NOMO-1 (cell line): ENCODE data around the gene ADRA2C.

Experiments used
- DNase-seq, 2 experiments: peaks; one replicate each; lab custom pipeline; 2025; ENCODE audit not compliant: unreplicated experiment in 2 of 2; lab: John Stamatoyannopoulos, UW

The ADRA2C gene

DNA sequence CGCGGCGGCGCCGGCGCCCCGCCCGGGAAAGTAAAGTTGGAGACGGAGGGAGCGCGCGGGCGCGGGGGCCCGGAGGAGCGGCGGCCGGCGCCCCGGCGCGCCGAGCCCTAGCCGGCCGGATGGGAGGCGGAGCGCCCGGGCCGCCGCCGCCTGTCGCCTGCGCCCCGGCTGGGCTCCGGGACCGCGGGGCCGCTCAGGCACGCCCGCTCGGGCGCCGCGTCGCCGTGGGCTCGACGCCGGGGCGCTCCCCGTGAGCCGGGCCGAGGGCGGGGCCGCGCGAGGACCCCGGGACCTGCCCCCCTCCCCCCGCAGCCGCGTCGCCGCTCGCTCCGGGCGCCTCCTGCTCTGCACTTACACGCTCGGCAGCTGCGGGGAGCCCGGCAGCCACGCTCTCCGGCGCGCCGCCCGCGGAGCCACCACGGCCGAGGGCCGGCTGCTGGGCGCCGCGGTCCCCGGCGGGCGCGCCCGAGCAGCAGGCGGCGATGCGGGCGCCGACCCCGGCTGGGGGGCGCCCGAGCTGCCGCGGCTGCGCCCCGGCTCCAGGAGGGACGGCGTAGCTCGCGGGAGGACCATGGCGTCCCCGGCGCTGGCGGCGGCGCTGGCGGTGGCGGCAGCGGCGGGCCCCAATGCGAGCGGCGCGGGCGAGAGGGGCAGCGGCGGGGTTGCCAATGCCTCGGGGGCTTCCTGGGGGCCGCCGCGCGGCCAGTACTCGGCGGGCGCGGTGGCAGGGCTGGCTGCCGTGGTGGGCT lies at the start of gene ADRA2C:
TSS of gene ADRA2C (plus strand) at position 350 of the 749 bp plus-strand sequence. CDS start at position 572, 222 bp downstream.
- DNase-seq = peak; percentile 10 to 49

DNA sequence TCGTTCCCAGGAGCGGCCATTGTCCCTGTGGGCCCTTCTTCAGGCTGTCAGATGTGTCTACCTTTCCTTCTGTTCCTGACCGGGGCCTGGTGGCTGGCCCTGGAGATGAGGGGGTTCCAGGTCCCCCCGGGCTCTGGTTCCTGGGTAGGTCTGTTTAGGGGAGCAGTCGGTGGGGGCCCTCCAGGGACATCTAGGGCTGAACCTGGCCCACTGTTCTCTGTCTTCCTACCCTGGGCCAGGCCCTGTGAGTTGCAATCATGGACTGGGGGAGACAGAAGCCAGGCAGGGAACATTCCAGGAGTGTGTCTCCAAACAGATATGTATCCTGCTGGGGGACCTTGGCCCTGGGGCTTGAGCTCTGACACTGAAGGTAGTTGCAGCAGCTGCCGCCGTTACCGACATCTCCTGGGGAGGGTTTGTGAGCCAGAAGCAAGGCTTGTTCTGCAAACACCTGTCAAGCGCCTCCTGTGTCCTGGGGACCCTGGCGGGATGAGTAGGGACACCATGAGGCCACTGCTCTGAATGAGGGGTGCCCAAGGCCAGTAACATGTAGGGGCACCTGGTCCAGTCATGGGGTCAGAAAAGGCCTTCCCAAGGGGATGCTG lies 49.5 kb upstream of the ADRA2C start:
- DNase-seq = no peak

DNA sequence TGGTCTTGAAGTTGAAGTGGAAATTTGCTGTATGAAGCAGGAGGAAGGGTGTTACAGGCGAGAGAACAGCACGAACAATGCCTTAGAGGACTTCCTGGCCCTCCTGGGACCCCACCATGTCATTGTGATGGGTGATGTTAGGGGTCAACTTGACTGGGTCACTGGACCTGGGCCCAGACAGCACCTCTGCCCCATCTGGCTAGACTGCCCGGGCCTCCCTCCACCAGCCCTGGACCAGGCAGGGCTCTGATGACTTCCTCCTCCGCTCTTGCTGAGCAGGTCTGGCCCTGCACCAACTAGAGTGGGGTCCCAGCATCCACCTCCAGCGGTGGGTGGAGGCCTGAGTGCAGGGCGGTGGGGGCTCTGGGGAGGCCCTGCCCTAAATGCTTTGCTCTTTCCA lies 48.9 kb upstream of the ADRA2C start:
- no peak for DNase-seq

- DNase-seq = no peak
These were observed 47.7 kb upstream of the ADRA2C start for GRCh38 chr4:3718462-3718861.

- DNase-seq = no peak
These were observed 47.0 kb upstream of the ADRA2C start for GRCh38 chr4:3719191-3719590.

GRCh38 chr4:3719836-3720235 lies 46.3 kb upstream of the ADRA2C start:
- no peak for DNase-seq

GRCh38 chr4:3720466-3720865 lies 45.7 kb upstream of the ADRA2C start:
- no peak for DNase-seq

DNA sequence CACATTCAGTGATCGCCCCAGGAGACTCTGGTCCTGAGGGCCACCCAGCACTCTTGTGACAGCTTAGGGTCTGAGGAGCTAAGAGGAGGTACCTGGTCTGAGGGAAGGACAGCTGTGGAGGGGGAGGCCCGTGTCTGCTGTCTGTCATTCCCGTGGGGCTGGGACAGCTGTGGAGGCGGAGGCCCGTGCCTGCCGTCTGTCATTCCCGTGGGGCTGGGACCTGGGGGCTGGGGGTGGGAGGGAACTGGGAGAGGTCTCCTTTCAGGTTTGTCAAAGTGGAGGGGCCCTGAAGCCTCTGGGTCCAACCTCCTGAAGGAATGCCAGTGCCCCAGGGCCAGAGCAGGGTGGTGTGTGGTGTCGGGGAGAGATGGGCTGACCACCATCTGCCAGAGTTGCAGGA lies 45.0 kb upstream of the ADRA2C start:
- no peak for DNase-seq

- no peak for DNase-seq
These were observed 44.6 kb upstream of the ADRA2C start for GRCh38 chr4:3721627-3722026.

DNA sequence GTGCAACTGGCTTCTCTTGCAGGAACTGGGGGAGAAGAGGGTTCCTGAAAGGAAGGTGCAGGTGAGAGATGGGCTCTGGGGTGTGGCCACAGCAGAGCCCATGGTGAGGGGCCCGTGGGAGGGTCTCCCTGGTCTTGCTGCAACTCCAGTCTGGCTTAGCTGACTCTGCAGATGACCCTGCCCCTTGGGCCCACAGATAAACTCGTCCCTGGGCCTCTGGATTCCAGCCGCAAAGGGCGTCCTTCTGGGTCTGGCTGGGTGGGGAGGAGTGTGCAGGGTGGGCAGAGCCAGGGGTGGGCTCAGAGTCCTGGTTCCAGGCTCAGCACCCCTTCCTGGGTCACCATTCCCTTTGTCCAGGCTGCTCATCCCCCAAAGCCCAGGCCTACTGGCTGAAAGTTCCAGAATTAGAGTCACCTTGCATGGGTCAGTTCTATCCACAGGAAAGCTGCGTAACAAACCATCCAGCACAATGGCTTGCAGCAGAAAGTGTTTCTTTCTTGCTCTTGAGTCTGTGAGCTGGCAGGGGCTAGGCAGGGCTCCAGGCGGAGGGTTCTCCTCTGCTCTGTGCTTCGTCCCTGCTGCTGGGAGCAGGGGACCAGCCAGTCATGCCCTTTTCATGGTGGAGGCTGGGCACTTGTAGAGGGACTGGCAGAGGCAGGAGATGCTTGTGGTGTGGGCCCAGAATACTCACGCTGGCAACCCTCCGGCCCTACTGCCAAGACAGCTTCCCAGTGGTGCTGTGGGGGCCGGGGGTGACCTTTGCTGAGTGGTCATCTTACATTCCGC lies 43.5 kb upstream of the ADRA2C start:
- no peak for DNase-seq

DNA sequence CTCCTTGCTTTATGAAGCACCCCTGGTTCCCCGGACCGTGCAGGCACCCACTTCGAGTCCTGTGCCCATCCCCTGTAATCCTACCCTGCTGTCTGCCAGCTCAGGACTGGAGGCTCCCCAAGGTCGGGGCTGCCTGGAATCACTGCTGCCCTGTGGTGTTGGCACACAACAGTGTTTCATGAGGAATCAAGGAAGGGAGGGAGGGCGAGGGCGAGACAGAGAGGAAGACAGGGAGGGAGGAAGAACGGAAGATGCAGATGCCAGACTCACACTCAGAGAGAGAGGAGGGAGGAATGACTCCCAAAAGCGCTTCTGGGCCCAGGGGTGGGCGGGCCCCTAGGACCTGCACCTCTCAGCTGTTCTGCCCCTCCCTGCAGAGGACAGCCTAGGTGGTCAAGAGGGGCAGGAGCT lies 42.9 kb upstream of the ADRA2C start:
- DNase-seq = no peak

GRCh38 chr4:3724319-3725231 lies 41.6 kb upstream of the ADRA2C start:
- DNase-seq = peak; percentile 27 to 50

DNA sequence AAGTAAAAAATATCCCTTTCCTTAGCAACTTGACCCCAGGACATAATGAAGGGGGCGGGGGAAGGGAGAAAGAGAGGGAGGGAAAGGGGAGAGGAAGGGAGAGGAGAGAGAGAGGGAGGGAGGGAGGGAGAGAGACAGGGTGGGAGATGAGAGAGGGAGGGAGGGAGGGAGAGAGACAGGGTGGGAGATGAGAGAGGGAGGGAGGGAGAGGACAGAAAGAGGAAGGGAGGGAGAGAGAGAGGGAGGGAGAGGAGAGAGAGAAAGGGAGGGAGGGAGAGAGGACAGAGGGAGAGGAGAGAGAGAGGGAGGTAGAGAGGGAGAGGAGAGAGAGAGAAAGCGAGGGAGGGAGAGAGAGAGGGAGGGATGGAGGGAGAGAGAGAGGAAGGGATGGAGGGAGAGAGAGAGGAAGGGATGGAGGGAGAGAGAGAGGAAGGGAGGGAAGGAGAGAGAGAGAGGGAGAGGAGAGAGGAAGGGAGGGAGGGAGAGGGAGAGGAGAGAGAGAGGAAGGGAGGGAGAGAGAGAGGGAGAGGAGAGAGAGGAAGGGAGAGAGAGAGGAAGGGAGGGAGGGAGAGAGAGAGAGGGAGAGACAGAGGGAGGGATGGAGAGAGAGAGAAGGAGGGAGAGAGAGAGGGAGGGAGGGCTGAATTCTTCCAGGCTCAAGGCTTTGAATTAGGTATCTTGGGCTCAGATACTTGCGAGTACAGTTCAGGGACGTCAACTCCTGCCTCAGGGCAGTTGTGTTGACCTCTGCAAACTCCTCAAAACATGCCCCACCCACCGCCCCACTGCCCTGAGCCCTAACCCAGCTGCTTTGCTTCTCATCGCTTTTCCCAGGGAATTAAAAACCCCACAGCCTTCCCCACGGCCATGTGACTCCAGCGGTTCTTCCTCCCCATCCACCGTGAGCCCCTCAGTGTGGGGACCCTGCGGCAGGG lies 40.0 kb upstream of the ADRA2C start:
- DNase-seq = no peak

DNA sequence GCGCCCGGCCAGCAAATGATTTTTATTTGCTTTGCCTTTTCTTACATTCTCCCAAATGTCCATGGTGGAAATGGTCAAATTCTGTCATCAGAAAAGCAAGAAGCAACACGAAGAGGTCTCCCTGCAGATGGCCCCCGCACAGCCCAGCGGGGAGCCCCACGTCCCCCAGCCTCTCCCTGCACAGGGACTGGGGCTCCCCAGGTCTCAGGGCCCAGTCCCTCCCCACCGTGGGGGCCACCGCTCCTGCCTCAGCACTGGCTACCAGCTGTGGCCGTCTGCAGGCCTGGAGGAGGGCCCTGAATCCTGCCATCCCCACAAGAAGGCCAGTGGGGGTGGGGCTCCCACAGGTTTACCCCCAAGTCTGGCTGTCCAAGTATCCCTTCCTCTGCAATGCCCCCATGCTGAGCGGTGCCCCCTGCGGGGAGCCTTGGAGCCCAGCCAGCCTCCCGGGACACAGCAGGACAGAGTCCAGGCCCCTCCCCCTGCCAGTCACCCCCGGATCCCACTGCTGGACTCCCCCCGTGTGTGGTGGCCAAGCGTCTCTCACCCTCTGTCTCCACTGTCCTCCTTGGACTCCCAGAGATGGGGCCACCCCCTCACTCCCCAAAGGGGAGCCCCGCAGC lies 38.2 kb upstream of the ADRA2C start:
- DNase-seq = no peak

DNA sequence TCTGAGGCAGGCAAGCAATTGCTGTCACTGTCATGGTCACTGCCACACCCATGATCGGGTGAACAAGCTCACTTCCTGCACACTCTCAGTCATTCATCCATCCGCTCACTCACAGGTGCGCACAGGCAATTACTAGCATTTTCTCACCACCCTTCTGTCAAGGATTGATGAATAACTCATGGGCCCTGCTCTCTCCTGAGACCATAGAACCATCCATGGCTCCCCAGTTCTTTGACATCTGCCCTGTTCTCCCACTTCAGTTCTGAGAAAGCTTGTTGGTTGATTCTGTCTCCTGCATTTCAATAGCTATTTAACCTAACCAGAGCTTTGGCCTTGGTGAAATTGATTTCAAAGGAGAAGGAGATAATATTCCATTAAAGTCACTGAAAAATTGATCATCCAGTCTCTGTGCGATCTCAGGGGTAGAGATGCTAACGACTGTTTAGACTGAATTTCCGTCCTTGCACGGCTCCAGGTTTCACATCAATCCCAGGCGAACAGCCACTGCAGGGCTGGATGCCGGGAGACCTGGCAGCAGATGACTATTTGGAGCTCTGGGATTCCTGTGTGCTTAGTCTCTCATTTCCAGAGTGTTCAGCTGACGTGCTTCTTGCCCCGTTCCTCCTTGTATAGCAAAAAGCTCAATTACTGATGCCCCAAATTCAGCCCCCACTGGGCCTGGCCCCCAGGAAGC lies 36.9 kb upstream of the ADRA2C start:
- DNase-seq = no peak

DNA sequence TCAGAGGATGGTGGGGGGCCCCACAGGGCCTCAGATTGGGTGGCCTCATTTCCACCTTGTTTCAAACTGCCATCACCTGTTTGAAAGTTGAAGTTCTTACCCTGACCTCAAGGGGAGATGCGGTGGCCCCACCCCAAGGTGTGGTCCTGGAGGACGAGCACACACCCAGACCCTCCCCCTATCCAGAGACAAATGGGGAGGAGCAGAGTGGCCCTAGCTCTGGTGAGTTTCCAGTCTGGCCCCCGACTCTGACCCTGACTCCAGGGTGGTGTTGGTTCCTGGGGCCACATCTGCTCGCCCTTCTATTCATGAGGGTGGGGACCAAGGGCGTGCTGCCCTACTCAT lies 36.3 kb upstream of the ADRA2C start:
- DNase-seq = no peak

GRCh38 chr4:3730422-3731190 lies 35.6 kb upstream of the ADRA2C start:
- DNase-seq = no peak
